GM18517 (cell line): Measurements from ENCODE around the gene KARS1.

ENCODE experiments used
- ATAC-seq: cut with Tn5 transposase; IDR thresholded peaks from one replicate; pipeline ENCODE4 v1.9.1; 2021; ENCODE audit warnings: mild to moderate bottlenecking, moderate library complexity; ENCODE audit not compliant: unreplicated experiment

Gene KARS1

DNA sequence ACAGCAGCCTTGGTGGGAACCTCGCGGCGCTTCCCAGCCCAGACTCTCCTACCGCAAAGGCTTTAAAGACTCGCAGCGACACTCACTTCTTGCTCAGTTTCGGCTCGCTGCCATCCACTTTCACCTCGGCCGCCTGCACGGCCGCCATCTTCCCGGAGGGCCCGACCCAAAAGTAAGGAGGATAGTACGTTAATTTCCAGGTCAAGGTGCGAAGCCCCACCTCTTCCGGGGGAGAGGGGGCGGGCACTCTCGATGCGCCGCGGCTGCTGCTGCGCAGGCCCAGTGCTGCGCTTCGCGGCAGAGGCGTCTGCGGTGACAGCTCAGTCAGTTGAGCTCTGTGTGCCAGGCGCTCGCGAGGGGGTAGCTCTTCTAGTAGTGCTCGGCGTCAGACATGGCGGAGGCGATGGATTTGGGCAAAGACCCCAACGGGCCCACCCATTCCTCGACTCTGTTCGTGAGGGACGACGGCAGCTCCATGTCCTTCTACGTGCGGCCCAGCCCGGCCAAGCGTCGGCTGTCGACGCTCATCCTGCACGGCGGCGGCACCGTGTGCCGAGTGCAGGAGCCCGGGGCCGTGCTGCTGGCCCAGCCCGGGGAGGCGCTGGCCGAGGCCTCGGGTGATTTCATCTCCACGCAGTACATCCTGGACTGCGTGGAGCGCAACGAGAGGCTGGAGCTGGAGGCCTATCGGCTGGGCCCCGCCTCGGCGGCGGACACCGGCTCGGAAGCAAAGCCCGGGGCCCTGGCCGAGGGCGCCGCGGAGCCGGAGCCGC, at the start of gene KARS1, which contains the start of gene TERF2IP:
Gene KARS1, minus strand, starts transcription at position 174 of the 773 bp plus-strand sequence. Its CDS starts 26 bp downstream, at position 148.
Gene TERF2IP, plus strand, starts transcription at position 282 of the 773 bp plus-strand sequence. Its CDS starts 110 bp downstream, at position 392.
- ATAC-seq = peak; percentile 83

DNA sequence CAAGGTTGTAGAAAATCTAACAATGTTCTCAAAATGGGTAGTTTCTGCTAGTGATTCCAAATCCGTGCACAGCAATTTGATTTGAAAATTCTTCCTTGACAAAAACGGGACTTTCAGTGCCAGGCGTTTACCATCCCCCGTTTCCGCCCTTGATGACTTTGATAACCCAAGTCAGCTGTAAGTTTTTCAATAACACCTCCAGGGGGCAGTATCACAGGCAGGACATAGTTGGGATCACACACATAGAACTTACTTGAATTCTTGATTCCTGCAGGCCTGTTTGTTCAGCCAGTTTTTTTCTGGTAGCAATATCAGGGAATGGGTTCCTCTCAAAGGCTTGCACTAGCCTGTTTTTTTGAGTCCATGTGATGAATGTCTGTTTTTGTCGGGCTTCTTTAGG, 48.2 kb upstream of the KARS1 start:
- ATAC-seq = no peak

DNA sequence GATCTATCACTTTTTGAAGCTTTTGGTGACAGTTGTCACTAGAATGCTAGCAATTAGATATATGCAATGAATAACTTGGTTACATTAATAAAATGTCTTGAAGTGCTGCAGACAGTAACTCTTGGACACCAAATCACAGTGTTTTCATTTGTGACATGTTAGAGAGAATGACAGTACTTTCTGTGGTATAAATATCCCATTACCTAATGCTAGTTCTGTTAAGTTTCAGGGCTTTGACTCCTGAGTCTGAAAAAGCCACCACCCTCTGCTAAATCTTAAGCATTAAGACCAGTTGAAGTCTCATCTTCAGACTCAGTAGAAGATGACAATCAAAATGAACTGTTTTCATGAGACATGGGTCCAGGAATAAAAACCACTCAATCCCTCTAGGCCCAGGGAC, 39.9 kb upstream of the KARS1 start:
- ATAC-seq = no peak

DNA sequence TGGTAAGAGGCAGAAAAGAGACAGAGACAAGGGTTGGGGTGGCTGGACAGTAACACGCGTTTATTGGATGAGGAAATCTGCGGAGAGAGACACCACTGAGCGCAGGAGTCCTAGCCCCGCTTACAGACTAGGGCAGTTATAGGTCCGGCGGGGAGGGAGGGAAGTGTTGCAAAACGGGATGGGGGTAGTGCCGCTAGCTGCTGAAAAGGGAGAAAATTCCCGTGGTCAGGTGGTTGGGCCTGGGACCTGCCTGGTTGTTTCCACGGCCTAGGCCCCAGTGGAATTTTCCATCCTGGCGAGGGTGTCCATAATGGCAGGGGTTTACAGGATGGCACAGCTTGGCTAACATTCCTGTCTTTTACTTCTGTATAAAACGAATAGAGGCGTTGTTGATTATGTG, 34.8 kb upstream of the KARS1 start:
- ATAC-seq = no peak

DNA sequence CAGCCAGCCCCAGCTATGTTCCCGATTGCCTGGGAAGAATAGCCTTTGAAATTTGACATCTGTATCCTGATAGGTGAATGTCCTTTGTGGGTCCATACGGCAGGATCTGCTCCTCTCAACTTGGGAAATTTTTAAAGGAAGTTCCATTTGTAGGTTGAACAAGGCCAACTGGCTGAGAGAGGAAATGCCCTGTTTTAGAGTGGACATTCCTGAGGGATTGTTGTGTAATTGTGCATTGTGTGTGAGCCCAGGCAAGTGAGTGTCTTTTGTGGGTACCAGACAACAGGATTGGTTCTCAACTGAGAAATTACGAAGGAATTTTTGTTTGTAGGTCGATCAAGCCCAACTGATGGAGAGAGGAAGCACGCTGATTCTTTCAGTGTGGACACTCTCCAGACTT, 31.9 kb upstream of the KARS1 start:
- no peak for ATAC-seq

DNA sequence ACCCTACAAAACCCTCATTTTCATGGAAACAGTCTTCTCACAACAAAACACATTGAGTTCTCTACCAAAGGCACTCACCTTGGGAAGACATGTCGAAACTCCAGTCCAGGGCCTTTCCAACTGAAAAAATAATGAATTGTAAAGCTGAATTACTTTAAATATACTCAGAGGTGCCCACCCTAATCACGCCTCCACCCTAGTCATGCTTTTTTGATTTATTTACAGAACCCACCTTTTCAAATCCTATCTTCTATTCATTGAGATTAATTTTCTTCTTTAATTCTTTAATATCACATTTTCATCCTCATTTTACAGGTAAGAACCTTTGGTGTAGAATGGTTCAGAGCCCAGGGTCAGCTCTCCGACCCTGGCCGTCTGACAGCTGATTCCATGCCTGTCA, 29.4 kb upstream of the KARS1 start, which contains the start of gene CPHXL2:
Gene CPHXL2, minus strand, starts transcription at position 101 of the 400 bp plus-strand sequence. Its CDS starts 10 bp downstream, at position 91.
- no peak for ATAC-seq

DNA sequence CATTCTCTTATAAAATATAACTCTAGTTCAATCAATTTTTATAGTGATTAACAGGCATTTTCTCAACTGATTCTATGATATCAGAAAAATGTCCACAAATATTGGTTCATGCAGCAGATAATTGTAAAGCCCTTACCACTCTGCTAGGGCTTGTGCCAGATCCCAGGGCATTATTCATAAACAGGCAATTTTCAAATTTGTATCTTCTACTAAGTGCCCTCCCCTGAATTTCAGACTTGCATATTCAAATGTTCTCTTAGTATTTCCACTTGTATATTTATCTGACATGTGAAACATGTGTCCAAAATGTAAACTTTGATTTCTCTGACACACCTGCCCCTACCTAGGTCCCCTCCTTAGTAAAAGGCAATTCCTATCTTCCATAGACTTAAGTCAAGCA, 20.0 kb upstream of the KARS1 start:
- no peak for ATAC-seq

DNA sequence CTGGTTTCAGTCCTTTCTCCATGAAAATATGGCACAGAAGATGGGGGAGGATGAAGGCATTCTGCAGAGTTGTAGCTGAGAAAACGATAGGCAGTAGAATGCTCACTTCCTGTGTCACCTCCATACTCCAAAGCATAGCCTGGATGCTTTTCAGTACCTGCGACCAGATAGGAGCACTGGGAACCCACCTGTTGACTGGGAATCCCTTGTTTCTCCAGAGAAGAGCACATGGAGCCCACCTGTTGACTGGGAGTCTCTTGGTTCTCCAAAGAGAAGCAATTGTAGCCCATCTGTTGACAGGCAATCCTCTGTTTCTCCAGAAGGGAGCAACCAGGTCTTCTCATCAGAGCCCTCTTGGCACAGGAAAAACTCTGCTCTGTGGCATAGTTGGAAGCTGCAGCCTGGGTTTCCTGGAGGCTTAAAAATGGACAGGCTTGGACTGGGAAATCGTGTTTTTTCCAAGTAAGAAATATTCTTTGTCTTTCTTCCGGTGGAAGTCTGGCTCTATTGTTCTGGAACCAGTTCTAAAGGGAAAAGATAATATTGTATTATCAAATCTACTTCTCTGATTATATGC, 13.3 kb upstream of the KARS1 start:
- no peak for ATAC-seq

DNA sequence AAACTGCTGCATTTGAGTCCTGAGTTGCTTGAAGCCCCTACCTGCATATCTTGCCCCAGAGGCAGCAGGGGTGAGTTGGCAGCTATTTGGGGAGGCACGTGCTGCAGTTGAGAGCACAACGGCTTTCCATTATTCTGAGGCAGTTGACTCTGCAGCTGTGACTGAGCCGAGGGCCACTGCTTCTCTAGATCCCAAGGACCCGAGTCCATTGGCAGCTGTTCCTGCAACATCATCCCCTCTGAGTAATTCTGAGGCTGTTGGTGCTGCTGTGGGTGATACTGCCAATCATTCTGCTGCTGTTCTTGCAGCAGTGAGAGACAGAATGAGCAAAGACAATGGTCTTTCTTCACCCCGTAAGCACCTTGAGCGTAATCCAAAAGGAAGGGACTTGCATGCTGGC, 12.9 kb upstream of the KARS1 start:
- ATAC-seq = no peak

DNA sequence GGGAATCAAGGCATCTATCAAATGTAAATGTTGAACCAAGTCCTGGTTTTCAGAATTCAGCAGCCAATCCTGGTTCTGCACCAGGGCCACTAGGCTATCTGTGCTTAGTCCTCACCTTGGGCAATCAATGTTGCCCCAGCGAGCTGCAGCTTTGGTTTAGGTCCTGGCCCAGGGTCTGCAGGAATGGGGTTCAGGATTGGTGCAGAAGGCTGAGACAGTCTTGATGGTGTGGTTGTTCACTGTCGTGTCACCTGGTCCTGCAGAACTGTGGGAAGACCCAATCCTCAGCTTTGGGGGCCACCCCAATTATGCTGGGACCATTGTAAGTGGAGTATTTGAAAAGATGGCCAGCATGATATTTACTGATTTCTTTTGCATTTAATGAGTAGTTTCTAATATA, 10.7 kb upstream of the KARS1 start:
- no peak for ATAC-seq

DNA sequence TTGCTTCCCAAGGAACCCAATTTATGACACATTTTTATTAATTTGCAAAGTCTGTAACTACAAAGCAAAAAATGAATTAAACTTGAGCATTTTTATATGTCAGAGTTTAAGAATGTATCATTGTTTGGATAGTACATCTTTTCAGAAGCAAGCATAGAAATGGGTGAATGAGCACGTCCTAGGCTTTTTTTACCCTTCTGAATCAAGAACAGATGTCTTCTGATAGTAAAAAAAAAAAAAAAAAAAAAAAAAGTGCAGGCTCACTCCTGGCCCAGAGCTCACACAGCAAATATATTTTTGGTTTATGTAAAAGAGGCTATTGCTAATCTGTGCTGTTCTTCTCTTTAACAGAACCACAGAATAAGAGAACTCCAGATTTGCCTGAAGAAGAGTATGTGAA, 6.5 kb upstream of the KARS1 start:
- no peak for ATAC-seq

DNA sequence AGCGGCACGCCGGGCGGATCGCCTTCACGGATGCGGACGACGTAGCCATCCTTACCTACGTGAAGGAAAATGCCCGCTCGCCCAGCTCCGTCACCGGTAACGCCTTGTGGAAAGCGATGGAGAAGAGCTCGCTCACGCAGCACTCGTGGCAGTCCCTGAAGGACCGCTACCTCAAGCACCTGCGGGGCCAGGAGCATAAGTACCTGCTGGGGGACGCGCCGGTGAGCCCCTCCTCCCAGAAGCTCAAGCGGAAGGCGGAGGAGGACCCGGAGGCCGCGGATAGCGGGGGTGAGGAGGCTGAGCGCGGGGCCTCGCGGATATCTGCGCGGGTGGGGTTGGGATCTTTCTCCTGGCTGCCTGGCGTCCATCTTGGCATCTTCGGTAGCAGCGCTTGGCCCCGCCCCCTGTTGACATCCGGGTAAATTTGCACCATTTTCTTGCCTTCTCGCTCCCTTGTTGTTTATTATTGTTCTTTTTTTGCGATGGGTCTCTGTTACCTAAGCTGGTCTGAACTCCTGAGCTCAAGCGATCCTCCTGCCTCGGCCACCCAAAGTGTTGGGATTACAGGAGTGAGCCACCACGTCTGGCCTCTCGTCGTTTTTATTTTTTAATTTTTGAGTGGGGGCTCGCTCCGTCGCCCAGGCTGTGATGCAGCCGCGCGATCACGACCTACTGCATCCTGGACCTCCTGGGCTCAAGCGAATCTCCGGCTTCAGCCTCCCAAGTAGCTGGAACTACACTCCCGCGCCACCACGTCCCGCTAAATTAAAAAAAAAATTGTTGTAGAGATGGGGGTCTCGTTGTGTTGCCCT, 1.0 kb upstream of the KARS1 start:
- peak; percentile 20 for ATAC-seq

DNA sequence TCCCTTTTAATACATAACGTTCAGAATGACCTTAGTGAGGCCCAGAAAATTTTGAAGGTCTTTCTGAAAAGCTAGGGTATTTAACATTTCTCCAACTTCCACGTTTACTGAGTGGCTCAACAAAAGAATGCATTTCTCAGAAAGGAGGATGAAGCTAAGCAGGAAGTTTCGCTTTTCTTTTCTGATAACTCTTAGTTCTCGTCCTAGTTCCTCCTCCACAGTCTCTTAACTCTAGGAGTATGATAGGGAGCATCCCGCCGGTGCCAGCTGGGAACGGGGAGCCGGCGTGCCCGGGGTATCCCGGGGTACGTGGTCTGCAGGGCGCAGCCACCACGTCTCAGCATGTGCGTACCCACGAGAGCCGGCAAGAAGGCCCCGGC, 363 bp downstream of the KARS1 start:
- peak; percentile 24 for ATAC-seq

DNA sequence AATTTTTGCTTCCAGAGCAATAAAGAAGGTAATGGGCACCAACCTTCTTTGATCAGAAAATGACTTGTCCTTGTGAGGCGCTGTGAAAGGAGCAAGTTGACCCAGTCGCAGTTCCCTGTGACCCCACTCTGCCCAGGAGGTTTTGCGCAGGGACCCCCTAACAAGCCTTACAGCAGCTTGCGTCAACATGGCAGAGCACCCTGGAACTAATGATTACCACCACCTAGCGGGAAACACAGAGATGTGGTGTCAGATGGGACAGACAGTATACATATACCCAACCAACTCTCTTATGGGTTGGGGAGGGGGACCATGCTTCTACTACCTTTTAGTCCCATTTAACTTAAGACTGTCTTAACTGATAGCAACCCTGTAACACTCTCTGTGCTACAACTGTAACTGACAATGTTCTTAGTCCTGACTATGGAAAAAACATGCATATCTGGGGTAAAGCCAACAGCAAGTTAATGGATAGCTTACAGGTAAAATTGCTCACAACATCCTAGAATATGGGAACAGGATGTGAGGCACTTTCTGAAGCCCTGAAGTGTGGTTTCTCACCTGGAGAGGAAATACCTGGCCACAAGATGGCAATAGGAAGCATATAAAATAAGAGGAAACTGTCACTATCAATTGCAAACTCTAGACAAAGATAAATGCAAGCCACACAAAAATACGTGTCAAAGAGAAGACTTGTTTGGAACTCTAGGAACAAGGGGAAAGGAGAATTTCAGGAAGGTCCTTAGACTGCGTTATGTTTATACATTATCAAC, 3.0 kb downstream of the KARS1 start:
- no peak for ATAC-seq

DNA sequence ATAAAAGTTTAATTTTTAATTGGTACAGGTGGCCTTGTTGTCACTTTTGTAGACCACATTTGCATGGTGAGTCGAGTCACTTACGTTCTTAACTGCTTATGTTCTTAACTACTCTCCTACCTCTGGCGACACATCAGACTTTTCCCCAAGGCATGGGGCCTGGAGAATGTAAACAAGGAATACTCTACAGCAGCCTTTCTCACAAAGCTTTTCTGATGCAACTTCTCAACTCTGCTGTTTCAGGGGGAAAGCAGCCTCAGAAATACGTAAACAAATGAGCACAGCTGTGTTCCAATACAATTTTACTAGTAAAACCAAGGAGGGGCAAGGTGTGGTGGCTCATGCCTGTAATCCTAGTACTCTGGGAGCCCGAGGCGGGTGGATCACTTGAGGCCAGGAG, 6.9 kb downstream of the KARS1 start:
- no peak for ATAC-seq

DNA sequence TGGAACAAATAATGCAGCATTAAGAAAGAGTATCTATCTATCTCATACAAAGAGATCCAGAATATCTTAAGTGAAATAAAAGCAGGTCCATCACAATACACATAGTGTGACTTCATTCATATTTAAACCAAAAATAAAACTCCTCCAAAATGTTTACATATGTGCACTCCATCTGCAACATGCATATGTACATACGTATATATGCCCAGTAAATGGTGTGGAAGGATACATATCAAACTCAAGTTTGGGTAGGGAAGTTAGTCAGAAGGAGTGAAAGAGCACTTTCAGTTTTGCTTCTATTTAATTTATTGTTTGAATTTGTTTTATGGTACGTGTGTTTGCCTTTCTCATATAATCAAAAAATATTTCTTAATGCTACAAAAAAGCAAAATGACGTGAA, 12.4 kb downstream of the KARS1 start:
- ATAC-seq = no peak

DNA sequence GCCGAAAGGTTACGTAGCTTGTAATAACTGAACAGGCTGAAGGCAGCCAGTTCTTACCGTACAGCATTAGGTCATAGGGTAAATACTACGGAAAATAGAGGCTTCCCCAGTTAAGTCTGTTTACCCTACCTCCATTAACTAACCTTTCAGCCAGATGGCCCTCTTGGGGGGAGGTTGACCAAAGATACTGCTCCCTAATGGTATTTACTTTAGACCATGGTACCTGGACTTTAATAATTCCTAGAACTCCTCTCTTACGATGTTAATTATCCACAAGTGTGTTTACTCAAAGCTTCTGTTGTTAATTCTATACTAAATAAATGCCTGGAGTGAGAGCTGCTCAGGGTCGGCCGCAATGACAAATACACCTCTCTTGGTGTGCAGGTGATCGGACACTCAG, 14.6 kb downstream of the KARS1 start:
- ATAC-seq = no peak

DNA sequence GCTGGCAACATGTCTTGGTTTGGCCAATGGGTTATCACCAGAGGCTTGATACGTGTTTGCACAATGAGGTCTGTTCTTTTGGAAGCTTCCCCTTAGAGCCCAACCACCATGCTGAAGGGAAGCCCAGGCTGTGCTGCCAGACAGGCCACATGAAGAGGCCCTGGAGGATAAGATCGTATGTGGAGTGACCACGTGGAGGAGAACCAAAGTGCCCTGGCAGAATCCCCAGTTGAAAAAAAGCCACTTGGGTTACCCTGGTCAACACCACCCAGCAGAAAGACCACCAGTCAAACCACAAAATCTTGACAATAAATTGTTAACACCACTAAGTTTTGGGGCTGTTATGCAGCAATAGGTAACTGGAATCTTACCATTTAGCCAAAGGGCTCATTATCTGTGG, 17.4 kb downstream of the KARS1 start:
- no peak for ATAC-seq

DNA sequence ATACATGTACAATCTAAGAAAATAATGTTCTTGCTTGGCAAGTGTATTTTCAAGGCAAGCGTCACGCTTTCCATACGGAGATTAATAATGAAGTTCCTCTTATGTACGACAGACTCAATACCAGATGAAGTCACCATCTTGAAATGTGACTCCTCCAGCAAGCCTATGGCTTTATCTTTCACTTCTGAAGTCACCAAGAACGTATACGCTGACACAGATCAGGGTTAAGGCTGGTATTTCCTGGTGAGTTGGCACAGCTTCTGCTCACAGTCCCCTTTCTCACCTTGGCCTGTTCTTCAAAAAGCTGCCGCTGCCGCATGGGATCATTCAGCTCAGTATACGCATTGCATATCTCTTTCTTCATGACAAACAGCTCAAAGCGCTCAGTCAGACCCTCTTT, 18.3 kb downstream of the KARS1 start:
- no peak for ATAC-seq

DNA sequence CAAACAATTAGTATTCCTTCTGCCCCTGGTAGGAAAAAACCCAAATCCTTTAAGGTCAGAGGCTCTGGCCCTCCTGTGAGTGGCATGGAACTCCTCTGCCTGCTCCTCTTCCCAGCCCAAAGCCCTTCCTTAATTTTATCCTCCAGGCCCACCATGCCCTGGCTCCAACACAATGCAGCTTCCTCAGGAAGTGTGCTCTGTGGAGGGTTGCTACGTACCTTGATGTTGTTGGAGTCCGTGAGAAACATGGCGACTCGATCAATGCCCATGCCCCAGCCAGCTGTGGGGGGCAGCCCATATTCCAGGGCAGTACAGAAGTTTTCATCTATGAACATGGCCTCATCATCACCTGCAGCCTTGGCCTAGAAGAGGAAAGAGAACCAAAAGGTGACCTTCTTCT, 19.1 kb downstream of the KARS1 start:
- no peak for ATAC-seq

DNA sequence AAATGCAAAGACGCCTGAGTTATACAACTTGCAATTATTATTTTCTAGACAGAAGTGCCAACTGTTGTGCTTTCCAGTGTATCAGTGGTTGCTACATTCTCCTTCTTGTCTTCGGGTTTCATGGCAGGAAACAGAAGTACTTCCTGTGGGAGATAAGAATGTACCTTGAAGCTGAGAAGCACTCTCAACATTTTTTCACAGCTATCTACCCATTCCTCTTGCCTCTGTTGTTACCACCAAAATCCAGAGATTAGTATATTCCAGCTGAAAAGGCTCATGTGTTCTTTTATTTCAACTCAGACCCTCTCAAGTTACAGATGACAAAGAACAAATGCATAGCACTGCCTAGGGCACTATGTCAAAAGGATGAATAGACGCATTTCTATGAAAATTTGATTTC, 19.6 kb downstream of the KARS1 start:
- ATAC-seq = no peak
